Hematopoietic multipotent progenitor cell treated with erythropoietin and hydrocortisone succinate and interleukin-3 and kit ligand, for 4 days (in vitro differentiated cells): ENCODE data around the gene MEGF10.

ENCODE experiments used
- DNase-seq: peaks from one replicate; pipeline ENCODE4 v3.0.0-alpha.2; 2015

MEGF10 gene

GRCh38 chr5:127447827-127448226 lies 157.2 kb downstream of the MEGF10 start:
- no peak for DNase-seq

GRCh38 chr5:127450046-127450445 lies 159.4 kb downstream of the MEGF10 start:
- no peak for DNase-seq

- no peak for DNase-seq
Observed at GRCh38 chr5:127451096-127451495, 160.5 kb downstream of the MEGF10 start.

DNA sequence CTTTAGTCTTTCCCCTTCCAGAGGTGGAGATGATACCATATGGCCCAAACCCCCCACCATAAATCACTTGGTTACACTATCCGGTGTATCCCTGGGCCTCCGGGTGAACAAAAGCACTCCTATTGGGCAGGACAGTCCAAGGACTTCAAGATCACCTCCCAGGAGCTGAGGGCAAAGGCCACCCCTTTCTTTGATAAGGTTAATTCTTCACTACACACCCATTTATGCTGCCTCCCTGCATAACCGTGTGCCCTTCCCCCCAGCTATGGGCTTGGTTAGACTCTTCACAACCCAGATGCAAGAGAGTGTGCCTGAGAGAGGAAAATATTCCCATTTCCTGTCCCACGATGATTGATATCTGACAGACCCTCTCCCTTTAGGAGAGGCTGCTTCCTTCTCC lies 162.0 kb downstream of the MEGF10 start:
- no peak for DNase-seq

- peak; percentile 15 for DNase-seq
Observed at GRCh38 chr5:127471211-127471610, 180.6 kb downstream of the MEGF10 start.

GRCh38 chr5:127472700-127473099 lies 182.1 kb downstream of the MEGF10 start:
- no peak for DNase-seq

- no peak for DNase-seq
Observed at GRCh38 chr5:127486471-127486870, 195.9 kb downstream of the MEGF10 start.

GRCh38 chr5:127492854-127493738 lies 202.5 kb downstream of the MEGF10 start:
- peak; percentile 80 for DNase-seq

DNA sequence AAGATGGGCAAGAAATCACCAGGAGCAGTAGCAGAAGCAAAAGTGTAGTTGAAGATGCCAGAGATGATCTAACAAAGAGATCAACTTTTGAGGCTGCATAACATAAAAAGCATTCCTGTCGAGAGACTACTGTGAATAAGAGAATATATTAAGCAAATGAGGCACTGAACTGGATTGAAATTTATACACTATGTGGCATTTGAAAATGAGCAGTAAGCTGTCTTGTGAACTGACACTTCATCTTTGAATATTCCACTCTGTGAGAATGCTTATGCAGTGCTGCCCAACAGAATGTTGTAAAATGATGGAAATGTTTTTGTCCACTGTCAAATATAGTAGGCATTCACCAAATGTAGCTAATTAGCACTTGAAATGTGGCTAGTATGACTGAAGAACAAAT lies 208.0 kb downstream of the MEGF10 start:
- no peak for DNase-seq

DNA sequence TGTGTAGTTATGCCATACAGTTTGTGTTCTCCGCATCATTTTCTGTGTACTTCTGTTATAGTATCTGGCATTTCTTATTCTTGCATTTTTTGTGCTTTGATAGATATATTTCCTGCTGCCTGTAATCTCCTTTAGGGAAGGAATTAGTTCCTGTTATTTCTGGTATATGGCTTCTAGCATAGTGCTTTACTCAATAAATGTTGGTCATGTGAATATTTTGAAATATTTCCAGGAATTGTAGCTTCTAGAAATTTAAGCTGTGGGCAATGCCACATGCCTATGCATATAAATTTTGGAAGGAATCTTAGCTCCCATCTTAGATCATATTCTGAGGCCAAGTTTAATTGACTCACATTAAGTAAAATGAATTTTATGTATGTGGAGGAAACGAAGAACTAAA lies 215.3 kb downstream of the MEGF10 start:
- peak; percentile 48 for DNase-seq

DNA sequence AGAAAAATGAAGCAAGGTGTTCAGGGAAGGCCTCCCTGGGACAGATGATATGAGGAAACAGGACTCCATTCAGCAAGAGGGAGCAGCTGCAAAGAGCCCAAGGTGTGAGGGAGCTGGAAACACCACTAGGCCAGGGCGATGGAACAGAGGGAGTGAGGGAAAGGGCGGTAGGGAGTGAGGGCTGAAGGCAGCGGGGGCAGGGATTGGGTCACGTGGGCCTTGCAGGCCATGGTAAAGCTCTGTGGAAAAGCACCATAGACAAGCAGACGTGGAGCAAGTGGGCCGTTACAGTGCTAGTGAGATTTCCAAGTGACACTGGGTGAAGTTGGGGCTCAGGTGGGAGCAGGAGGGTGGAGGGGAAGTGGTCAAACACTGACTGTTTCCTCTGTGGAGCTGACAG lies 216.0 kb downstream of the MEGF10 start:
- DNase-seq: no peak

DNA sequence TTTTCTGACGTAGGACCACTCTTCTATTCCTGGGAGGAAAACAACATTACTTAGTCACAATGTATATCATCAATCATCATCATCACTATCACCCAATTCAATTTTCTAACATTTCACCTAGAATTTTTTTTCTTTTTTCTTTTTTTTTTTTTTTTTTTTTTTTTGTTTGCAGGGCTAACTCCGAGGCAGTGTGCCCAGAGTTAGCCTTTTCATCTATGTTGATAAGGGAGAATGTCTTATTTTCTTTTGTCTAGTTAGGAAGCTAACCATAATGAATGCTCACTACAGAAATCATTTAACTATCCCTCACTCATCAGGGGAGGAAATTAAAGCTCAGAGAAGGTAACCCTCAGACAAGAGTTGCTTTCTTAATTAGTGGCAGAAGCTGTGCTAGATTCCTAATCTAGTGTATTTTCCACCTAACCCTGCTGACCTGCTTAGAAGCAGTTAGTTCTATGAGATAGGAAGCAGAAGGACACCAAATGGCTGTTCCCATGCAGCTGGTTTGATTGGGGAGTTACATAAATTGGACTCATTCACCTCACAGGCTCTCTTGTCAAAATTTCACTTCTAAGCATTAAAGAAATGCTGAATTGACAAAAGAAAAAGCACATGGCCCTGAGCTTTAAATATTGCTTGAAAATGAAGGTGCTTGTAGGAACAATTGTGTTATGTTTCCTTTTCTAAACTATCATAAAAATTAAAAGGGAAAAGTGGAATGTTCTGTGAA lies 218.2 kb downstream of the MEGF10 start:
- no peak for DNase-seq
